SH-SY5Y (cell line): Measurements from ENCODE around the gene FGD4.

Experiments
- GATA2 ChIP-seq: IDR thresholded peaks from 2 replicates; pipeline ENCODE4 v1.6.1; 2011; ENCODE audit warnings: mild to moderate bottlenecking, low read depth, low read length
- GATA3 ChIP-seq: IDR thresholded peaks from 2 replicates; pipeline ENCODE4 v1.6.1; 2011; ENCODE audit warnings: low read depth, mild to moderate bottlenecking, low read length, moderate library complexity

GRCh38 chr12:32407795-32408194, 8.4 kb downstream of the FGD4 start:
- TF ChIP-seq GATA2: no peak
- TF ChIP-seq GATA3: no peak
